ENCODE measurements around the gene LRCOL1.

The LRCOL1 gene

GRCh38 chr12:132554845-132555630 is 55.3 kb downstream of the LRCOL1 start:
- DNase-seq: no peak
- no peak overlapping the region for H3K9ac ChIP-seq (ENCODE audit: low read length)
- H3K36me3 ChIP-seq (replicated peaks; ENCODE audit: insufficient read depth, low read length): no peaks in the 10 kb centered on the region
- H3F3A ChIP-seq (ENCODE audit: insufficient read depth, low read length): no peaks in the 10 kb centered on the region
- no peak overlapping the region for H3K4me2 ChIP-seq (ENCODE audit: low read depth, low read length)
- H3K9me3 ChIP-seq (replicated peaks; ENCODE audit: insufficient read depth, low read length): no peaks in the 10 kb centered on the region
- H3K4me3 ChIP-seq (ENCODE audit: low read length): no peak overlapping the region
- no peak overlapping the region for H2AFZ ChIP-seq (ENCODE audit: low read length)
- H3K27me3 ChIP-seq (replicated peaks; ENCODE audit: insufficient read depth, low read length): no peaks in the 10 kb centered on the region
- TF ChIP-seq CTCF (IDR thresholded peaks at IDR 0.05; ENCODE audit: low read length) (no peak), EZH2 (optimal IDR thresholded peaks at IDR 0.05; ENCODE audit: low read depth, low read length) (no peak)
- no peaks in the 10 kb centered on the region for H4K20me1 ChIP-seq (ENCODE audit: insufficient read depth, low read length)
- H3K4me1 ChIP-seq (ENCODE audit: low read length): no peaks in the 10 kb centered on the region
- H3K27ac ChIP-seq (ENCODE audit: low read length): no peak overlapping the region
- no peaks in the 10 kb centered on the region for H3K79me2 ChIP-seq (ENCODE audit: low read length)
- no peaks in the 10 kb centered on the region for H3K9me2 ChIP-seq (replicated peaks; ENCODE audit: insufficient read depth, low read length)
